HepG2 (cell line): Measurements from ENCODE around the gene SNUPN. TPM values are rescaled to one million over a fixed set of nuclear protein-coding genes. Genes with fewer than 3 reads are reported as not detected.

Source experiments
- ARNT ChIP-seq: fragments of 450-650 bp; IDR thresholded peaks from 2 replicates; pipeline ENCODE4 v1.6.1; 2017
- CENPX ChIP-seq: sonication (generic); formaldehyde crosslinking; IDR thresholded peaks from 2 replicates; pipeline ENCODE4 v1.9.0; 2021; ENCODE audit warnings: mild to moderate bottlenecking, missing genetic modification reagents, moderate library complexity
- CREM ChIP-seq, 2 experiments: sonication (generic) in 1 of 2; formaldehyde crosslinking in 1 of 2; IDR thresholded peaks; 2 replicates each; pipeline versions ENCODE4 v1.4.0 to v1.6.1; 2016 to 2020; ENCODE audit warnings: antibody characterized with exemption in 1 of 2, mild to moderate bottlenecking in 1 of 2, missing genetic modification reagents in 1 of 2
- GLI4 ChIP-seq: sonication (generic); formaldehyde crosslinking; IDR thresholded peaks from 2 replicates; pipeline ENCODE4 v1.5.1; 2020; ENCODE audit warnings: missing genetic modification reagents, mild to moderate bottlenecking, moderate library complexity, borderline replicate concordance
- IRF9 ChIP-seq: sonication (generic); formaldehyde crosslinking; IDR thresholded peaks from 2 replicates; pipeline ENCODE4 v1.8.0; 2022; ENCODE audit warnings: missing genetic modification reagents, mild to moderate bottlenecking, borderline replicate concordance
- KLF11 ChIP-seq: IDR thresholded peaks from 2 replicates; pipeline ENCODE4 v1.6.1; 2016; ENCODE audit warnings: missing compliant biosample characterization
- MBNL3 ChIP-seq: fragments of 250-450 bp; sonication (Bioruptor Pico); conservative IDR thresholded peaks from 2 replicates; pipeline ENCODE4 v1.8.0; 2022; ENCODE audit warnings: mild to moderate bottlenecking, inconsistent platforms
- MLLT10 ChIP-seq: sonication (generic); formaldehyde crosslinking; IDR thresholded peaks from 2 replicates; pipeline ENCODE4 v1.4.0; 2020; ENCODE audit warnings: missing genetic modification reagents
- NRL ChIP-seq: sonication (generic); formaldehyde crosslinking; IDR thresholded peaks from 2 replicates; pipeline ENCODE4 v1.5.0; 2020; ENCODE audit warnings: missing genetic modification reagents, mild to moderate bottlenecking, moderate library complexity, borderline replicate concordance
- SAP130 ChIP-seq: IDR thresholded peaks from 2 replicates; pipeline ENCODE4 v1.6.1; 2016; ENCODE audit warnings: low read depth
- SNAPC4 ChIP-seq: sonication (generic); formaldehyde crosslinking; IDR thresholded peaks from 2 replicates; pipeline ENCODE4 v1.4.0; 2020; ENCODE audit warnings: mild to moderate bottlenecking, missing genetic modification reagents
- SOX6 ChIP-seq, 2 experiments: fragments of 450-650 bp in 1 of 2; sonication (generic) in 1 of 2; formaldehyde crosslinking in 1 of 2; IDR thresholded peaks; 2 replicates each; pipeline versions ENCODE4 v1.4.0 to v1.6.1; 2017 to 2020; ENCODE audit warnings: antibody characterized with exemption in 1 of 2, mild to moderate bottlenecking in 1 of 2, missing genetic modification reagents in 1 of 2
- STAG1 ChIP-seq: sonication (generic); formaldehyde crosslinking; IDR thresholded peaks from 2 replicates; pipeline ENCODE4 v1.4.0; 2020; ENCODE audit warnings: missing genetic modification reagents
- TIGD3 ChIP-seq: sonication (generic); formaldehyde crosslinking; IDR thresholded peaks from 2 replicates; pipeline ENCODE4 v1.5.1; 2020; ENCODE audit warnings: mild to moderate bottlenecking, missing genetic modification reagents, borderline replicate concordance
- ZBTB33 ChIP-seq: sonication (generic); formaldehyde crosslinking; IDR thresholded peaks from 2 replicates; pipeline ENCODE4 v1.4.0; 2020; ENCODE audit warnings: missing genetic modification reagents
- ZFYVE20 ChIP-seq: sonication (generic); formaldehyde crosslinking; IDR thresholded peaks from 2 replicates; pipeline ENCODE4 v1.8.0; 2023; ENCODE audit warnings: low read depth, mild to moderate bottlenecking, moderate library complexity, missing genetic modification reagents, borderline replicate concordance
- ZKSCAN8 ChIP-seq: IDR thresholded peaks from 2 replicates; pipeline ENCODE4 v1.6.1; 2016; ENCODE audit warnings: borderline replicate concordance, missing genetic modification reagents, missing compliant biosample characterization
- ZNF569 ChIP-seq: sonication (generic); formaldehyde crosslinking; IDR thresholded peaks from 2 replicates; pipeline ENCODE4 v1.5.0; 2020; ENCODE audit warnings: mild to moderate bottlenecking, missing genetic modification reagents, moderate library complexity, borderline replicate concordance
- ZNF878 ChIP-seq: sonication (generic); formaldehyde crosslinking; IDR thresholded peaks from 2 replicates; pipeline ENCODE4 v1.8.1; 2023; ENCODE audit warnings: mild to moderate bottlenecking, missing genetic modification reagents, moderate library complexity
- polyA plus RNA-seq, 8 experiments: library from polyadenylated mRNA; depleted of rRNA in 3 of 8; stranded (reverse) in 7 of 8; unstranded in 1 of 8; fragments of >200 nt; fragmentation: Illumina TruSeq in 4 of 8; extraction: Trizol in 4 of 8; gene quantifications; 2 replicates each; pipeline versions ENCODE4 v1.2.1 to v1.2.3, GENCODE V29; 2011 to 2016; ENCODE audit warnings: low read depth in 4 of 8, missing spikeins in 1 of 8, mixed read lengths in 1 of 8; ENCODE audit not compliant: insufficient read depth in 1 of 8
- total RNA-seq, 5 experiments: library from RNA; depleted of rRNA; stranded (reverse); fragments of >200 nt; fragmentation: Illumina TruSeq; extraction: Trizol; gene quantifications; 2 replicates each; pipeline ENCODE4 v1.2.3, GENCODE V29; 2016; ENCODE audit warnings: low read depth in 1 of 5

The SNUPN gene
- total and polyA plus RNA-seq, 2 of the 13 experiments (the other 11 are each of a cell fraction or from before 2014, with no cell fraction given): 9.0 to 16.4 TPM

DNA sequence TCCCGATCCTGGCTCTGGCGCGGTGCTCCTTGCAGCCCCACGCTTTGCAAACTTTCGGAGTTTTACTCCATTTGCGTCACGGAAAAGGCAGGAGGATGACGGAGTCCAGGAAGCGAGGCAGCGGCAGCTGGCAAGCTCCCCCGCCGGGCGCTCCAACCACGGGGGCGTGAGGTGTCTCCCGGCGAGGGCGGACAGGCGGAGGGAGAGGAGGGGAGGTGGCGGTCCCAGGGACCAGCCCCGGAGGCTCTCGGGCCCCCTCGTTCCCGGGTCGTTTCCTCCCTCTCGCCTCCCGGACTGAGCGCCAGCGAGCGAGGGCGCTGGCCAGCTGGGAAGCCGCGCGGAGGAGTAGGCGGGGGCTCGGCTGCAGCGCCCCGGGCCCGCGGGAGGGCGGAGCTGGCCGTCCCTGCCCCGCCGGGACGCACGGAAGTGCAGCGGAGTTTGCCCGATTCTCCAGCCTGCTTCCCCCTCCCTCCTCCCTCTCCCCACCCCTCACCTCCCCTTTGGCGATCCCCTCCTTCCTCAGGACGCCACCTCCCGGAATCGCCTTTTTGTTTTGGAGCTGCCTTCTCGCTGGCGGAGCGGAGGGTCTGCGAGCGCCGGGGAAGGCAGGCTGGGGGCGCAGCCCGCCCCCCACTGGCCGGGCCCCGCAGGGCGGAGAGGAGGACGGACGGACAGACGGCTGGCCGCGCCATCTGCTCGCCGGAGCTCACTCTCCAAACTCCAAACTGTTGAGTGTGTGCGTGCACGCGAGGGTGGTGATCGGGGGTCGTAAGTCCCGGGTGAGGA, 22.0 kb upstream of the SNUPN start, which contains the start of gene SNX33 (continued):
- TF ChIP-seq IRF9 (CRISPR knock-in tag) (peak; percentile 70; the same call in 1 of the 2 replicates), KLF11 (CRISPR knock-in tag) (no peak), CENPX (CRISPR knock-in tag) (no peak), TIGD3 (CRISPR knock-in tag) (0 out of 2 replicates have a peak, but pooled peaks have one; percentile 37), MBNL3 (CRISPR knock-in tag) (no peak), ARNT (no peak), NRL (CRISPR knock-in tag) (no peak), GLI4 (CRISPR knock-in tag) (0 out of 2 replicates have a peak, but pooled peaks have one; percentile 14), ZKSCAN8 (no peak), SNAPC4 (no peak), ZNF569 (CRISPR knock-in tag) (no peak), SAP130 (peak; percentile 76; the same call in 1 of the 2 replicates), ZFYVE20 (CRISPR knock-in tag) (no peak), ZBTB33 (no peak), CREM (IDR thresholded peaks at IDR 0.05) (no peak), CREM (CRISPR knock-in tag; IDR thresholded peaks at IDR 0.05) (no peak), ZNF878 (CRISPR knock-in tag) (0 out of 2 replicates have a peak, but pooled peaks have one; percentile 45), SOX6 (IDR thresholded peaks at IDR 0.05) (no peak), SOX6 (CRISPR knock-in tag; IDR thresholded peaks at IDR 0.05) (no peak), MLLT10 (CRISPR knock-in tag) (no peak), STAG1 (no peak; the same call in 1 of the 2 replicates)
